Trophoblast cell (in vitro differentiated cells and primary cell): Measurements from ENCODE around the gene OSBPL1A.
A peak's percentile ranks its signal among the peaks of the same experiment; 100 is the strongest.

ENCODE experiments used
- DNase-seq, 2 donors: peaks; one replicate each; pipeline ENCODE4 v3.0.0-alpha.2; 2016
- H2AFZ ChIP-seq: 2 replicates; pipeline ENCODE4 v1.6.1; 2013; ENCODE audit warnings: low read length, moderate library complexity, mild to moderate bottlenecking; ENCODE audit not compliant: insufficient read depth, poor library complexity
- H2AK5ac ChIP-seq: 2 replicates; pipeline ENCODE4 v1.6.1; 2013; ENCODE audit warnings: mild to moderate bottlenecking, low read length
- H2BK120ac ChIP-seq: 2 replicates; pipeline ENCODE4 v1.6.1; 2013; ENCODE audit warnings: low read length, mild to moderate bottlenecking, moderate library complexity; ENCODE audit not compliant: insufficient read depth, poor library complexity
- H2BK12ac ChIP-seq: 2 replicates; pipeline ENCODE4 v1.6.1; 2013; ENCODE audit warnings: mild to moderate bottlenecking, low read length, moderate library complexity
- H2BK5ac ChIP-seq: 2 replicates; pipeline ENCODE4 v1.6.1; 2013; ENCODE audit warnings: low read length, low read depth, moderate library complexity, mild to moderate bottlenecking; ENCODE audit not compliant: poor library complexity
- H3K14ac ChIP-seq: 2 replicates; pipeline ENCODE4 v1.6.1; 2013; ENCODE audit warnings: mild to moderate bottlenecking, low read length
- H3K18ac ChIP-seq: 2 replicates; pipeline ENCODE4 v1.6.1; 2013; ENCODE audit warnings: mild to moderate bottlenecking, low read length
- H3K23ac ChIP-seq: 2 replicates; pipeline ENCODE4 v1.6.1; 2013; ENCODE audit warnings: low read length
- H3K27ac ChIP-seq: 2 replicates; pipeline ENCODE4 v1.5.1; 2013; ENCODE audit warnings: low read depth, mild to moderate bottlenecking, inconsistent platforms, low read length, moderate library complexity
- H3K27me3 ChIP-seq: 2 replicates; pipeline ENCODE4 v1.6.1; 2013; ENCODE audit warnings: inconsistent platforms, mild to moderate bottlenecking, low read length, moderate library complexity; ENCODE audit not compliant: insufficient read depth
- H3K36me3 ChIP-seq, 2 experiments: 1 replicate in 1 of 2; 2 replicates in 1 of 2; pipeline ENCODE4 v1.6.1; 2013; ENCODE audit warnings: low read length in 2 of 2, mild to moderate bottlenecking in 2 of 2, moderate library complexity in 1 of 2; ENCODE audit not compliant: insufficient read depth in 2 of 2, control insufficient read depth in 1 of 2
- H3K4ac ChIP-seq: 2 replicates; pipeline ENCODE4 v1.6.1; 2013; ENCODE audit warnings: low read depth, mild to moderate bottlenecking, low read length, moderate library complexity
- H3K4me1 ChIP-seq, 2 experiments: 1 replicate in 1 of 2; 2 replicates in 1 of 2; pipeline ENCODE4 v1.6.1; 2013; ENCODE audit warnings: low read length in 2 of 2, mild to moderate bottlenecking in 2 of 2, moderate library complexity in 1 of 2; ENCODE audit not compliant: insufficient read depth in 2 of 2, control insufficient read depth in 1 of 2
- H3K4me2 ChIP-seq: 2 replicates; pipeline ENCODE4 v1.6.1; 2013; ENCODE audit warnings: inconsistent platforms, mild to moderate bottlenecking, low read length, moderate library complexity
- H3K4me3 ChIP-seq: 2 replicates; pipeline ENCODE4 v1.5.1; 2013; ENCODE audit warnings: mild to moderate bottlenecking, low read depth, low read length, inconsistent platforms
- H3K79me1 ChIP-seq: one replicate; pipeline ENCODE4 v1.6.1; 2013; ENCODE audit warnings: low read length
- H3K79me2 ChIP-seq: 2 replicates; pipeline ENCODE4 v1.6.1; 2013; ENCODE audit warnings: low read length, mild to moderate bottlenecking; ENCODE audit not compliant: control insufficient read depth, insufficient read depth, poor library complexity
- H3K9ac ChIP-seq: 2 replicates; pipeline ENCODE4 v1.6.1; 2013; ENCODE audit warnings: mild to moderate bottlenecking, low read length
- H3K9me3 ChIP-seq: 2 replicates; pipeline ENCODE4 v1.6.1; 2013; ENCODE audit warnings: low read depth, mild to moderate bottlenecking, control low read depth, inconsistent platforms, low read length; ENCODE audit not compliant: insufficient read depth
- H4K12ac ChIP-seq: 2 replicates; pipeline ENCODE4 v1.6.1; 2013; ENCODE audit warnings: low read depth, mild to moderate bottlenecking, low read length, moderate library complexity
- H4K8ac ChIP-seq: 2 replicates; pipeline ENCODE4 v1.6.1; 2013; ENCODE audit warnings: low read depth, mild to moderate bottlenecking, low read length, moderate library complexity
- H4K91ac ChIP-seq: one replicate; pipeline ENCODE4 v1.6.1; 2013; ENCODE audit warnings: low read depth, mild to moderate bottlenecking, low read length, moderate library complexity
- WGBS: extraction: QIAGEN DNeasy Blood & Tissue Kit; methylation state at CpG from one replicate; pipeline ENCODE4 v1.1.7; 2013; ENCODE audit warnings: missing lambda C conversion rate; ENCODE audit not compliant: insufficient read length, insufficient coverage; ENCODE audit errors: extremely low coverage; 5-methylcytosine and 5-hydroxymethylcytosine counted together

Gene OSBPL1A

GRCh38 chr18:24436939-24437338 is 39.3 kb upstream of the OSBPL1A start:
- H3K4me3 ChIP-seq: no peak overlapping the region
- H4K91ac ChIP-seq: no peak overlapping the region
- H3K79me2 ChIP-seq: no peaks in the 10 kb centered on the region
- H3K4ac ChIP-seq: no peak overlapping the region
- H2AFZ ChIP-seq: no peak overlapping the region
- no peak overlapping the region for H2BK120ac ChIP-seq
- H3K9me3 ChIP-seq: no peaks in the 10 kb centered on the region
- H3K18ac ChIP-seq: no peak overlapping the region
- 100% methylated on average over 1 of the region's 1 CpG for WGBS
- peaks cover 4% of the 10 kb centered on the region in 2 experiments for H3K36me3 ChIP-seq
- no peak overlapping the region for H3K23ac ChIP-seq
- H3K4me1 ChIP-seq: no peaks in the 10 kb centered on the region
- no peak overlapping the region for H2AK5ac ChIP-seq
- no peak overlapping the region for H4K8ac ChIP-seq
- no peak overlapping the region for H3K14ac ChIP-seq
- no peak overlapping the region for H3K9ac ChIP-seq
- no peak overlapping the region for H3K4me2 ChIP-seq
- no peak overlapping the region for H3K27ac ChIP-seq
- H2BK5ac ChIP-seq: no peak overlapping the region
- no peaks in the 10 kb centered on the region for H3K79me1 ChIP-seq
- H2BK12ac ChIP-seq: no peak overlapping the region
- no peak for DNase-seq
- no peaks in the 10 kb centered on the region for H3K27me3 ChIP-seq
- no peak overlapping the region for H4K12ac ChIP-seq

GRCh38 chr18:24432618-24433017 is 35.0 kb upstream of the OSBPL1A start:
- Histone ChIP-seq H3K4me3 (no peak overlapping the region), H2BK5ac (no peak overlapping the region), H3K79me1 (no peaks in the 10 kb centered on the region), H4K12ac (no peak overlapping the region), H3K14ac (no peak overlapping the region), H3K9ac (no peak overlapping the region), H2BK120ac (no peak overlapping the region), H3K9me3 (no peaks in the 10 kb centered on the region), H3K23ac (no peak overlapping the region), H3K79me2 (no peaks in the 10 kb centered on the region), H3K4me2 (no peak overlapping the region), H4K8ac (no peak overlapping the region), H3K18ac (no peak overlapping the region), H3K36me3 (peaks cover 0 to 1% of the 10 kb centered on the region in 2 experiments), H4K91ac (no peak overlapping the region), H3K27me3 (no peaks in the 10 kb centered on the region), H2AK5ac (no peak overlapping the region), H2BK12ac (no peak overlapping the region), H3K4me1 (no peaks in the 10 kb centered on the region), H2AFZ (no peak overlapping the region), H3K4ac (no peak overlapping the region), H3K27ac (no peak overlapping the region)
- no peak for DNase-seq
- no CpG with 5 or more reads among the region's 3 CpGs for WGBS

GRCh38 chr18:24429188-24429587 is 31.6 kb upstream of the OSBPL1A start:
- no peak overlapping the region for H3K23ac ChIP-seq
- no peak overlapping the region for H3K9ac ChIP-seq
- no peak overlapping the region for H3K27ac ChIP-seq
- peaks cover 9% of the 10 kb centered on the region for H3K79me2 ChIP-seq
- H2AK5ac ChIP-seq: no peak overlapping the region
- no CpG with 5 or more reads among the region's 4 CpGs for WGBS
- H3K36me3 ChIP-seq: peaks cover 0 to 1% of the 10 kb centered on the region in 2 experiments
- no peak overlapping the region for H2BK5ac ChIP-seq
- H4K12ac ChIP-seq: no peak overlapping the region
- H2BK120ac ChIP-seq: no peak overlapping the region
- H3K18ac ChIP-seq: no peak overlapping the region
- H3K4ac ChIP-seq: no peak overlapping the region
- no peak overlapping the region for H3K14ac ChIP-seq
- no peak overlapping the region for H2BK12ac ChIP-seq
- H4K91ac ChIP-seq: no peak overlapping the region
- no peak overlapping the region for H3K4me2 ChIP-seq
- DNase-seq: no peak
- peaks cover 9% of the 10 kb centered on the region for H3K79me1 ChIP-seq
- H3K27me3 ChIP-seq: no peaks in the 10 kb centered on the region
- H2AFZ ChIP-seq: no peak overlapping the region
- no peak overlapping the region for H4K8ac ChIP-seq
- no peaks in the 10 kb centered on the region for H3K4me1 ChIP-seq
- no peak overlapping the region for H3K4me3 ChIP-seq
- H3K9me3 ChIP-seq: no peaks in the 10 kb centered on the region

GRCh38 chr18:24428709-24429108 is 31.1 kb upstream of the OSBPL1A start:
- H3K36me3 ChIP-seq: peaks cover 0 to 1% of the 10 kb centered on the region in 2 experiments
- peak in 1 of 2 donors; percentile 3 for DNase-seq
- H4K8ac ChIP-seq: no peak overlapping the region

More at GRCh38 chr18:24428709-24429108, 31.1 kb upstream of the OSBPL1A start:
- Histone ChIP-seq H2AFZ (no peak overlapping the region), H3K79me2 (peaks cover 9% of the 10 kb centered on the region), H4K12ac (no peak overlapping the region), H3K9ac (no peak overlapping the region), H3K4me3 (no peak overlapping the region), H3K4ac (no peak overlapping the region), H3K14ac (no peak overlapping the region), H3K23ac (no peak overlapping the region), H2BK5ac (no peak overlapping the region), H2BK12ac (no peak overlapping the region), H2BK120ac (no peak overlapping the region), H3K27ac (no peak overlapping the region), H3K79me1 (peaks cover 9% of the 10 kb centered on the region), H4K91ac (no peak overlapping the region), H3K4me1 (no peaks in the 10 kb centered on the region), H3K27me3 (no peaks in the 10 kb centered on the region), H2AK5ac (no peak overlapping the region), H3K9me3 (no peaks in the 10 kb centered on the region), H3K18ac (no peak overlapping the region), H3K4me2 (no peak overlapping the region)
- WGBS: no CpG with 5 or more reads among the region's 3 CpGs
